Tibial nerve (tissue), 3 donors: Measurements from ENCODE around the gene RBFOX1.

Experiments
- EP300 ChIP-seq, 2 donors: sonication (generic); formaldehyde crosslinking; IDR thresholded peaks; one replicate each; pipeline ENCODE4 v1.6.1; 2017; ENCODE audit warnings: antibody characterized with exemption in 2 of 2, mild to moderate bottlenecking in 1 of 2
- POLR2A ChIP-seq, 2 donors: fragments of 450-650 bp; IDR thresholded peaks; one replicate each; pipeline ENCODE4 v1.6.1; 2017; ENCODE audit warnings: antibody characterized with exemption in 2 of 2, mild to moderate bottlenecking in 2 of 2, moderate library complexity in 2 of 2

DNA sequence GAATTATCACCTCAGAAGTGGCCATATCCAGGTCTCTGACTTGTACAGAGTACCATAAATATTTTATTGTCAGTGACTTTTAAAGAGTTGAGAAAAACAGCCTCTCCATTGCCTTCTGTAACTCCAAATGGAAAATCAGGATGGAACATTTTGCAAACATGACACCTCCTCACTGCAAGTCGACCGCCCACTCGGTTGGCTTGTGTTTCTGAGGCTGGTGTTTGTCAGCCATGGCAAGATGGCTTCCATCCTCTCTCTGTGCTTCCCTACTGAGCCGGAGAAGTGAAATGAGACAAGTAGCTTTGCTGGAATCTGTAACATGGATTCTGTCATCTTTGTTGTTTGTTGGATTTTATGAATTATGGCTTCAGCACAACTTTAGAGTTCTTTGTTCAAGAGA lies 172.8 kb downstream of the RBFOX1 start:
- no peak for TF ChIP-seq POLR2A (IDR thresholded peaks at IDR 0.05)
- no peak for TF ChIP-seq EP300 (IDR thresholded peaks at IDR 0.05)
